Vagina (tissue), 2 donors: Measurements from ENCODE around the gene ZMYM2. TPM values are rescaled to one million over a fixed set of nuclear protein-coding genes. Genes with fewer than 3 reads are reported as not detected.

ENCODE experiments used
- DNase-seq, 2 donors: peaks; one replicate each; pipeline ENCODE4 v3.0.0-alpha.2; 2017; ENCODE audit errors: extremely low spot score in 2 of 2
- H3K27ac ChIP-seq: fragments of 200-600 bp; sonication (generic); one replicate; pipeline ENCODE4 v1.5.1; 2019
- H3K27me3 ChIP-seq: fragments of 200-600 bp; sonication (generic); one replicate; pipeline ENCODE4 v1.5.1; 2019
- H3K36me3 ChIP-seq, 2 donors: fragments of 200-600 bp; sonication (generic); one replicate each; pipeline ENCODE4 v1.5.1; 2017 to 2019
- H3K4me1 ChIP-seq: fragments of 200-600 bp; sonication (generic); one replicate; pipeline ENCODE4 v1.5.1; 2019
- H3K4me3 ChIP-seq, 2 donors: fragments of 200-600 bp; sonication (generic); 1 replicate in 1 of 2; 2 replicates in 1 of 2; pipeline ENCODE4 v1.5.1; 2016 to 2019
- H3K9me3 ChIP-seq: fragments of 200-600 bp; sonication (generic); one replicate; pipeline ENCODE4 v1.5.1; 2019
- POLR2A ChIP-seq, 2 donors: fragments of 450-650 bp; IDR thresholded peaks; one replicate each; pipeline ENCODE4 v1.6.1; 2017; ENCODE audit warnings: antibody characterized with exemption in 2 of 2, mild to moderate bottlenecking in 2 of 2, moderate library complexity in 2 of 2
- POLR2AphosphoS5 ChIP-seq, 2 donors: sonication (generic); formaldehyde crosslinking; IDR thresholded peaks; one replicate each; pipeline ENCODE4 v1.9.0; 2017; ENCODE audit warnings: antibody characterized with exemption in 2 of 2, mild to moderate bottlenecking in 2 of 2, low read depth in 1 of 2; ENCODE audit not compliant: insufficient read depth in 1 of 2
- intact Hi-C: fragments of 100-400 bp; cut with DNase I; formaldehyde crosslinking; loops from one replicate; pipeline ENCODE4 v1.15.1; 2023
- total RNA-seq: library from RNA; depleted of rRNA; stranded (reverse); fragments of >200 nt; gene quantifications from one replicate; pipeline ENCODE4 v1.2.3, GENCODE V29; 2016
- TF ChIP-seq, protein P1 (sequence below), 3 experiments: fragments of 450-650 bp in 2 of 3; fragments of 200-600 bp in 1 of 3; sonication (generic) in 1 of 3; IDR thresholded peaks; one replicate each; pipeline ENCODE4 v1.5.1; 2017 to 2019; ENCODE audit warnings: antibody characterized with exemption in 3 of 3, mild to moderate bottlenecking in 2 of 3, moderate library complexity in 2 of 3

The ZMYM2 gene
- 80.8 TPM for total RNA-seq

DNA sequence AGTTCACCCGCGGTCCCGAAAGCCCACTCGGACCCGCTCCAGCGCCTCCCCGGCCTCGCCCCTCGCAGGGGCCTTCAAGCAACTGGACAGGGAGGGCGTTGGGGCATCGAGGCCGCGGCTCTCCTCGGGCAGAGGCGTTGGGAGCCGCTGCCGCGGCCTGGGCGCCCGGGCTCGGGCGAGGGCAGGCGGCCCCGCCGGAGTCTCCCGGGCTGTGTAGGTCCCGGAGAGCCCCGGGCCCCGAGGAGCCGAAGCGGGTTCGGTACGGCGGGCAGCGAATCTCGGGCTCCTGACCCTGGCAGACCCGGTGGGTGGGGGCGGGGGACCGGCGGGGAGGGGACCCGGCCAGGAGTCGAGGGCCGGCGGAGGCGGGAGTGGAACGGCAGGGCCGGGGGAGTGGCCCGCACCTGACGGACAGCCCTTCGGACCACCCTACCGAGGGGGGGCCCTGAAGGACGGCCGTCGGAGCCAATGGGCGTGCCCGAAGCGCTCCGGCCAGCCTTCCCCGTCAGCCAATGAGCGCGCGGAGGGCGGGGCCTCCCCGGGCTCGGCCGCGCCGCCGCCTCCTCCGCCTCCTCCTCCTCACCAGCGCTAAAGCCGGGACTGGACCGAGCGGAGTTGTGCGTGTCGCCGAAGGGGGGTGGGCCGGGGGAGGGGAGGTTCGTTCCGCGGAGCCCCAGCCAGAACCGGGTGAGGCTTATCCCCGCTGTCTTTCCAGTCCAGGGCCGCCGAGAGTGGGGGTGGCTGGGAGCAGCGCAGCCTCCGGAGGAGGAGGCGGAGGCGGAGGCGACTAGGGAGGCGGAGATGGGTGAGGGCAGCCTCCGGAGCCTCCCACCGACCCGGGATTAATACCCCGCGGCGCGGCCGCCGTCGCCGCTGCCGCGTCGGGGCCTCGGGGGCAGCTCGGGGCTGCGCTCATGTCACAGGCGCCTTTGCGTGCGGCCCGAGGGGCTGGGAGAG lies at the start of gene ZMYM2:
Gene ZMYM2, plus strand, starts transcription at position 573 of the 957 bp plus-strand sequence. CDS start 34,346 bp downstream, outside the sequence.
- intact Hi-C loops: loop anchor here (5.0 kb wide), 1 partner anchor 96 kb away; the partner anchor contains the start of gene ZMYM5
- no peaks in the 10 kb centered on the region for H3K36me3 ChIP-seq

DNA sequence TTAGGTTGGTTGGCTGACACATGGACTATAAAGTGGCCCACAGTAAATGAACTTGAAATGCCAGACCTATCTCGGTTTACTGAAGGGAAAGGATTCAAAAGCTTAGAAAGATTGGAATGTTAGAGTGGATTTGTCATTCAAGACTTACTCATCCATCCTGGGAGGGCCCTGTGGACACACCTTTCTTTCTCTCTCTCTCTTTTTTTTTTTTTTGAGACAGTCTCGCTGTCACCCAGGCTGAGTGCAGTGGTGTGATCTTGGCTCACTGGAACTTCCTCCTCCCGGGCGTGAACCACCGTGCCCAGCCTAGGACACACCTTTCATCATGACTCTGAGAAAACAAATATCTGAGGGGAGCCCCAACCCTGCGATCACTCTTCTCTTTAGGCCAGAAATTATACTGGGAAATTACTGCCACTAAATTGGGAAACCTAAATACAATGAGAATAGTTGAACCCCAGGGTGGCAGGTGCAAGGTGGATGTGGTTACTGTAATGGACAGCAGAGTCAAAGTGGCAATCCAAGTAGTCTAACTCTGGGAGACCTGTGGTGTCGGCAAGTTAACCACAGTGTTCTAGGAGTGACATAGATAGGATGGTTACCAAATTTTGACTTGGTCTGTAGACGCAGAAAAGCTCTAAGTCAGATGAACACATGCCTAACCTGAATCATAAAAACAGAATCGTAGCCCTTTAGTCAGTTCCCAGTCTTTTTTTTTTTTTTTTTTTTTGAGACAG lies 48.0 kb upstream of the ZMYM2 start:
- intact Hi-C loops: no loop called here
- Histone ChIP-seq H3K4me1 (no peaks in the 10 kb centered on the region), H3K36me3 (no peaks in the 10 kb centered on the region), H3K9me3 (no peaks in the 10 kb centered on the region), H3K27ac (no peak overlapping the region), H3K27me3 (no peaks in the 10 kb centered on the region), H3K4me3 (no peak overlapping the region)
- TF ChIP-seq POLR2AphosphoS5 (IDR thresholded peaks at IDR 0.05; ENCODE audit: insufficient read depth in 1 of 2, low read depth in 1 of 2): peak in 1 of 2 donors; percentile 33
- TF ChIP-seq, protein P1, sequence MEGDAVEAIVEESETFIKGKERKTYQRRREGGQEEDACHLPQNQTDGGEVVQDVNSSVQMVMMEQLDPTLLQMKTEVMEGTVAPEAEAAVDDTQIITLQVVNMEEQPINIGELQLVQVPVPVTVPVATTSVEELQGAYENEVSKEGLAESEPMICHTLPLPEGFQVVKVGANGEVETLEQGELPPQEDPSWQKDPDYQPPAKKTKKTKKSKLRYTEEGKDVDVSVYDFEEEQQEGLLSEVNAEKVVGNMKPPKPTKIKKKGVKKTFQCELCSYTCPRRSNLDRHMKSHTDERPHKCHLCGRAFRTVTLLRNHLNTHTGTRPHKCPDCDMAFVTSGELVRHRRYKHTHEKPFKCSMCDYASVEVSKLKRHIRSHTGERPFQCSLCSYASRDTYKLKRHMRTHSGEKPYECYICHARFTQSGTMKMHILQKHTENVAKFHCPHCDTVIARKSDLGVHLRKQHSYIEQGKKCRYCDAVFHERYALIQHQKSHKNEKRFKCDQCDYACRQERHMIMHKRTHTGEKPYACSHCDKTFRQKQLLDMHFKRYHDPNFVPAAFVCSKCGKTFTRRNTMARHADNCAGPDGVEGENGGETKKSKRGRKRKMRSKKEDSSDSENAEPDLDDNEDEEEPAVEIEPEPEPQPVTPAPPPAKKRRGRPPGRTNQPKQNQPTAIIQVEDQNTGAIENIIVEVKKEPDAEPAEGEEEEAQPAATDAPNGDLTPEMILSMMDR (IDR thresholded peaks at IDR 0.05): no peak
- TF ChIP-seq POLR2A (IDR thresholded peaks at IDR 0.05): no peak
- no peak for DNase-seq

More for the DNA sequence above, at the start of gene ZMYM2:
- H3K27ac ChIP-seq: peak within 1 kb of the TSS; percentile 99
- H3K9me3 ChIP-seq: no peaks in the 10 kb centered on the region
- no peaks in the 10 kb centered on the region for H3K27me3 ChIP-seq
- TF ChIP-seq POLR2A (IDR thresholded peaks at IDR 0.05) (peak in 1 of 2 donors; percentile 70), POLR2AphosphoS5 (IDR thresholded peaks at IDR 0.05; ENCODE audit: insufficient read depth in 1 of 2, low read depth in 1 of 2) (peak in 1 of 2 donors; percentile 86)
- TF ChIP-seq, protein P1 (IDR thresholded peaks at IDR 0.05): no peak
- peaks cover 37% of the 10 kb centered on the region for H3K4me1 ChIP-seq
- peak within 1 kb of the TSS; percentile 62 to 70 for H3K4me3 ChIP-seq
- DNase-seq: peak; percentile 97 to 99

DNA sequence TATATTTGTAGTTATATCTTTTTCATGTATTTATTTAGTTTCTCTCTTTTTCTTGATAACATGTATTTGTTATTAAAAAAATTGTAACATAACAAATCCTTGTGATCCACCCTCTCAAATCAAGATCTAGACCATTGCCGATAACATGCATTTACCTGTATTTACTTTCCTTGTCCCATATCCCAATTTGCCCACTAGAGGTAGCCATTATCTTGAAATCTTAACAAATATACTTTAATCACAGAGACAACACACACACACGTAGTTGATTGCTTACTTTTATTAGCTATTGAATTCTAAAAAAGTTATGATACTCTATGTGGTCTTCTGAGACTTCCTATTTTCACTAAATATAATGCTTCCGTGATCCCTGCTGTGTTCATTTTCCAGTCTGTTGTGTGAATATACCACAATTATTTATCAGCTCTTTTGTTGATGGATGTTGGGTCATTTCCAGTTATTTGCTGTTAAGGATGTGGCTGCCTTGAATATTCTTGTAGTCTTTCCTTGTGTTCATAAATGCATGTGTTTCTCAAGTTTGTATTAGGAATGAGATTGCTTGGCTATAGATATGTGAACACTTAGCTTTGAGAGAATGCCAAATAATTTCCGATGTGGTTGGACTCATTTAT lies 31.3 kb upstream of the ZMYM2 start:
- Histone ChIP-seq H3K27me3 (no peaks in the 10 kb centered on the region), H3K4me3 (no peak overlapping the region), H3K9me3 (no peaks in the 10 kb centered on the region), H3K4me1 (no peaks in the 10 kb centered on the region), H3K36me3 (no peaks in the 10 kb centered on the region), H3K27ac (no peak overlapping the region)
- TF ChIP-seq POLR2A (IDR thresholded peaks at IDR 0.05): no peak
- TF ChIP-seq, protein P1 (IDR thresholded peaks at IDR 0.05): peak in 1 of 3 experiments; percentile 23
- no peak for TF ChIP-seq POLR2AphosphoS5 (IDR thresholded peaks at IDR 0.05; ENCODE audit: insufficient read depth in 1 of 2, low read depth in 1 of 2)
- DNase-seq: no peak
- intact Hi-C loops: no loop called here

DNA sequence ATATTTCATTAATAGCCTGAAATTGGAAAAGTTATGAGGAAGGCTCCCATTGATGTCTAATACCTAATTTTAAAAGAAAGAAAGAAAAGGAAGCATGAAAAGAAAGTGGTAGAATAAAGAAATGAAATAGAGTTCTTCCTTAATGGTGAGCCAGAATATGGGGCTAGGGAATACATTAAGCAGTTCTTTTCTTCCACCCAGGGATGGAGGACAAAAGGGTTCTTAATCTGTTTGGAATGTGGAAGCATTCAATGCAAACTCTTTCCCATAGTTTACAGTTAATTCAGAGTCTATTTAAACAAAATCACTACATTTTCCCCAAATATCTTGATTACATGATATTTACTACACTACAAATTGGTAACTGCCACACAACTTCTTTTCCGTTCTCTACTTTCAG lies 18.4 kb upstream of the ZMYM2 start:
- no peak for DNase-seq

More for the DNA sequence above, 18.4 kb upstream of the ZMYM2 start:
- no peaks in the 10 kb centered on the region for H3K9me3 ChIP-seq
- intact Hi-C loops: no loop called here
- no peak for TF ChIP-seq POLR2AphosphoS5 (IDR thresholded peaks at IDR 0.05; ENCODE audit: insufficient read depth in 1 of 2, low read depth in 1 of 2)
- TF ChIP-seq, protein P1 (IDR thresholded peaks at IDR 0.05): no peak
- no peak for TF ChIP-seq POLR2A (IDR thresholded peaks at IDR 0.05)
- no peak overlapping the region for H3K4me3 ChIP-seq
- no peaks in the 10 kb centered on the region for H3K27me3 ChIP-seq
- H3K36me3 ChIP-seq: no peaks in the 10 kb centered on the region
- H3K4me1 ChIP-seq: no peaks in the 10 kb centered on the region
- no peak overlapping the region for H3K27ac ChIP-seq
